HG02588 (cell line): ENCODE results near the gene CLTRN.
"Not testable (repeated sequence)": the region's sequence is repeated elsewhere in the genome, so short reads cannot be mapped to it uniquely, and the experiment has no call there.

Experiments
- ATAC-seq: cut with Tn5 transposase; IDR thresholded peaks from one replicate; pipeline ENCODE4 v1.9.1; 2021; ENCODE audit warnings: mild to moderate bottlenecking, moderate library complexity; ENCODE audit not compliant: unreplicated experiment

Gene CLTRN, protein sequence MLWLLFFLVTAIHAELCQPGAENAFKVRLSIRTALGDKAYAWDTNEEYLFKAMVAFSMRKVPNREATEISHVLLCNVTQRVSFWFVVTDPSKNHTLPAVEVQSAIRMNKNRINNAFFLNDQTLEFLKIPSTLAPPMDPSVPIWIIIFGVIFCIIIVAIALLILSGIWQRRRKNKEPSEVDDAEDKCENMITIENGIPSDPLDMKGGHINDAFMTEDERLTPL

GRCh38 chrX:15664487-15665444, at the start of gene CLTRN:
TSS of gene CLTRN (minus strand) at chrX:15664805. CDS start at chrX:15664775, 30 bp downstream.
- no peak for ATAC-seq

DNA sequence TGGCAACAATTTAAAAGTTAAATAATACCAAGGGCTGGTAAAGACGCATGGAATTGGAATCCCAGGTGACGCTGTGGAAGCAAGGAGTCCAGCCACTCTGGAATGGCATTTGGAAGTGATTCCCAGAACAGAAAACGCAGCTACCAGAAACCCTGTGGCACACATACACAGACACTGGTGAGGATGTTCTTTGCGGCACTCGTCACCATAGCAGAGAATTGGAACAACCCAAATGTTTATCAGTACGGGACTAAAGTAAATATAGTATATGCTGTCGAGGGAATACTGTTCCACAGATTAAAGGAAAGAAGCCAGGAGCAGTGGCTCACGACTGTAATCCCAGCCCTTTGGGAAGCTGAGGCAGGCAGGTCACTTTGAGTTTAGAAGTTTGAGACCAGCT, 39.7 kb upstream of the CLTRN start:
- ATAC-seq, result not testable (repeated sequence)

- not testable (repeated sequence) for ATAC-seq
These were observed 39.2 kb upstream of the CLTRN start for GRCh38 chrX:15703809-15704208.

DNA sequence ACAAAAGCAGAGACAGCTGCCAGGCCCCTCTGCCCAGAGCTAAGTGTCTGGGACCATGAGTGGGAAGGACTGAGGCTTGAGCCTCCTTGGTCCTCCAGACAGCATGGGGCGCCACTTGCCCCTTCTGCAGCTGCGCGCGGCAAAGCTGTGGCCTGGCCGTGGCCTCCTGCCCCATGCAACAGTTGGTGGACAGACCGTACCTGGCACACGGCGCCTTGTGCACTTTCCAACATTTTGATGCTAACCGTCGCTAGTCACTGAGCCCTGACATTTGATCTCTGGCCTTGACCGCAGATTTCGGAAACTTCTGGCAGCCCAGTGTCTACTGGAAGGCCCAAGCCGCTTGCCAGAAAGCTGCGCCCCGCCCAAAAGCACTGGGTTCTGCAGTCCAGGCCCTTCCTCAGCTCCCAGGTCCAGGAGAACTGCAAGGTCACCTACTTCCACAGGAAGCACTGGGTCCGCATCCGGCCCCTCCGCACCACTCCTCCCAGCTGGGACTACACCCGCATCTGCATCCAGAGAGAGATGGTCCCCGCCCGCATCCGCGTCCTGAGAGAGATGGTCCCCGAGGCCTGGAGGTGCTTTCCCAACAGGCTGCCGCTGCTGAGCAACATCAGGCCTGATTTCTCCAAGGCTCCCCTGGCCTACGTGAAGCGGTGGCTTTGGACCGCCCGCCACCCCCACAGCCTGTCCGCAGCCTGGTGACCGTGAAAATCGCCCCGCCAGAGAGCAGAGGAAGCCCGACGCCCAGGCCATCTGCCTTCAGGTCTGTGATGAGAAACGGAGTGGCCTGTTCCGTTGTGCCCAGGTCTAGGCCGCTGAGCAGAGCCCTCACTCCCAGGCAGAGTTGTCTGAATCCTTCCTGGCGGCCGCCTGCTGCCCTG, 38.1 kb upstream of the CLTRN start:
- no peak for ATAC-seq

DNA sequence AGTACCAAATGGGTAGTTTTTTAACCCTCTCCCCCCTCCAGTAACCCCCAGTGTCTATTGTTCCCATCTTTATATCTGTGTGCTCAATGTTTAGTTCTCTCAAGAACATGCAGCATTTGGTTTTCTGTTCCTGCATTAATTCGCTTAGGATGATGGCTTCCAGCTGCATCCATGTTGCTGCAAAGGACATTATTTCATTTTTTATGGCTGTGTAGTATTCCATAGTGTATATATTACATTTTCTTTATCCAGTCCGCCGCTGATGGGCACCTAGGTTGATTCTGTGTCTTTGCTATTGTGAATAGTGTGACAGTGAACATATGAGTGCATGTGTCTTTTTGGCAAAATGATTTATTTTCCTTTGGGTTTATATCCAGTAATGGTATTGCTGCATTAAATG, 31.9 kb upstream of the CLTRN start:
- ATAC-seq, result no peak

DNA sequence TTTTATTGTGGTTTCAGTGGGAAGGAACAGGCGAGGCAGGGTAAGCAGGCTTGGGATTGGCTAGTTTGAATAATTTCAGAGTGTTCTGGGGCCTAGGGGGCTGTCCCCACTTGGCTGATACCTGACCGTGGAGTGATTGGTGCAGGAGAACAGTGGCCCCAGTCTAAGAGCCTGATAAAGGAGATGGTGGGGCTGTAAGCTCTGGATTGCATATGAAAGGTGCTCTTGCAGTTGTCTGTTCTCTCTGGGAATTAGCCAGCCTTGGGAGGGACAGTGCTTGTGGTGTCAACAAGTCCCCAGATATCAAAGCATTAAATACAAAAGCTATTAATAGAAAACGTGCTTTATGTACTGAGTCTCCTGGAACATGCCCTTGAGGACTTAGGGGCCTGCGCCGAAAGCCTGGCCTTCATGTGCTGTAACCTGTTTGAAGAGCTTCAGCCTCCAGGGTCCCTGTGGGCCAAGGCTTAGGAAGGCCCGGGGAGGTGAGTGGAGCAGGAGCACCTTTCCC, 30.4 kb upstream of the CLTRN start:
- ATAC-seq, result no peak

DNA sequence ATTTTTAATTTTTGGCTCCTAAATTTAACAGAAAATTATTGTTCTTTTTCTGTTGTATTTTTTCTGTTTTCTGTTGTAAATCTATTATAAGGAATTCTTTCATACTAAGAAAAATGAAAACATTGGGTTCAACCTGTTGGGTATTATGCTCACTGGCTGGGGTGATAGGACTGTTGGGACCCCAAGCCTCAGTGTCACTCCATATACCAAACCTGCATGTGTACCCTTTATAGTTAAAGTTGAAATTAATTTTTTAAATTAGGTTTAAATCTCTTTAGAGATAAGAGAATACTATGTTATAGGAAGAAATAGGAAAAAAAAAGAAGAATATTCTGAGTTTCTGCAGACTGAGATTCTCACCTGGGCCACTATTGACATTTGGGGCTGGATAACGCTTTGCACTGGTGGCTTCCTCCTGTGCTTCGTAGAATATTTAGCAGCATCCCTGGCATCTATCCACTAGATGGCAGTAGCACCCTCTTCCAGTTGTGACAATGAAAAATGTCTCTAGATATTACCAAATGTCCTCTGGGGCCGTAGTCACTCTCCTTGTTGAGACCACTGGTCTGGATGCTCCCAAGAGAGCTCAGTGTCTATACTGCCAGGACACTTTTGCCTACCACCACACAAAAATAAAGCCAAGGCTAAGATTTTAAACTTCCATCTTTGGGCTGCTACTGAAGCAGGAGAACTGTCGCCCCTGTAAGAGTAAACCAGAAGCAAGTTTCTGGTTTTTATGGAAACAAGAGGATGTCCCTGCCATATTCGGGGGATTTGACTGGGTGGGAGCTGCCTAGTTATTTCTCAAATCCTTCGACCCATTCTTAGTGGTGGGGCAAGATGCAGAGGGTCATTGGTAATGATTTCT, 22.4 kb upstream of the CLTRN start:
- peak; percentile 55 for ATAC-seq

DNA sequence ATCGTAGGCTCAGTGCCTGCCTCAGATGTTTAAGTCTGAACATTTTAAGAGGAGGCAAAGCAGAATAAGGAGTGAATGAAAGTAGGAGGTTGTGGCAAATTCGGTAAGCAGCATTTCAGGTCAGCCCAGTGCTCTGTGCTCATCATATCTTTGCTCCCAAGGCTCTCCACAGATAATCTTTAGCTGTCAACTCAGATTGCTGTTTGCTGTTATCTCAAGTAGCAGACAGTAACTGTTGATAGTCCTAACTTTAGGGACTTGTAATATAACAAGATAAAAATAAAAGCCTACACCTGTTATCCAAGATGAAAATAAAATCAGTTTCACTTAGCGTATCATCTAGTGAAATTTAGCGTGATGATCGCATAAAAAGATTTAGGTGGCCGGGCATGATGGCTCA, 18.6 kb upstream of the CLTRN start:
- ATAC-seq, result no peak

DNA sequence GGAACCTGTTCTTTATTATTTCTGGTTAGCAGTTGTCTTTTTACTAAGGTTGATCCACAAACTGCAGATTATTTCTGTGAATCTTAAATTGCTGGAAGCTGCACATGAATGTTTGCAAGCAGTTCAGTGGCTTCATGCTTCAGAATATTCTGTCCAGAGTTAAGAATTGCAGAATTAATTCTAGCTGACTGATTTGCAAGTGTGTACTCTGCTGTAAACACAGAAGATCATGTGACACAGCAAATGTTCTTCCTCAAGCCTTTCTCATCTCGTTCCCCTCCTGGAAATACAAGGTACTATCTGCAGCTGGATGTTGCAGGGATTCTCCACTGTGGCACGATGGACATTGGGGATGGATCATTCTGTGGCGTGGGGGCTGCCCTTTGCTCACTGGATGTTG, 16.8 kb upstream of the CLTRN start:
- no peak for ATAC-seq

DNA sequence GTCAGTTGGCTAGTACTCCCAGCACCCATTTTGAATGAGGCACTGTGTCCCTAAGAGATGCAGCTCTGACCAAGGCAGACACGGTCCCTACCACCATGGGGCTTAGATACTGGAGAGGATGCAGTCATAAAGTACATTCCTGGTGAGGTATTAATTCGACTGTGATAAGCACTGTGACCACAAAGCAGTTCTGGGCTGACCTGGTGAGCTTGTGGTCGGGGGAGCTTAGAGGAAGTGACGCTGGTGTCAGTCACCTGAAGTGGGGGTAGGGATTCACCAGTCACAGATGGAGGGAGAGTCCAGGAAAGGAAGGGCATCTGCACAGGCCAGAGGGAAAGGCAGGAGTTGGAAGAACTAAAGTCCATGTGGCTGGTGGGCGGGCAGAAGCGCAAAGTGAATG, 15.8 kb upstream of the CLTRN start:
- no peak for ATAC-seq

- no peak for ATAC-seq
These were observed 14.6 kb upstream of the CLTRN start for GRCh38 chrX:15679246-15679645.

DNA sequence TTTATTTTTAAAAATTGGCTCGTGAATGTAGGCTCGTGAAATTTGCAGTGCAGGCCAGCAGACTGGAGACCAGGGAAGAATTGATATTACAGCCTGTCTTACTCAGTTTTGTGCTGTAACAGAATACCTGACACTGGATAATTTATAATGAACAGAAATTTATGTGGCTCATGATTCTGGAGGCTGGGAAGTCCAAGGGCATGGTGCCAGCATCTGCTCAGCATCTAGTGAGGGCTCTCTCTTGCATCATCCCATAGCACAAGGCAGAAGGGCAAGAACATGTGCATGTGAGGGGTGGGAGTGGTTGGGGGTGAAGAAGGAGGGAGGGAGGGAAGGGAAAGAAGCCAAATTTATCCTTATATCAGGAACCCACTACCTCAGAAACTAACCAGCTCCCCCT, 13.7 kb upstream of the CLTRN start:
- no peak for ATAC-seq

DNA sequence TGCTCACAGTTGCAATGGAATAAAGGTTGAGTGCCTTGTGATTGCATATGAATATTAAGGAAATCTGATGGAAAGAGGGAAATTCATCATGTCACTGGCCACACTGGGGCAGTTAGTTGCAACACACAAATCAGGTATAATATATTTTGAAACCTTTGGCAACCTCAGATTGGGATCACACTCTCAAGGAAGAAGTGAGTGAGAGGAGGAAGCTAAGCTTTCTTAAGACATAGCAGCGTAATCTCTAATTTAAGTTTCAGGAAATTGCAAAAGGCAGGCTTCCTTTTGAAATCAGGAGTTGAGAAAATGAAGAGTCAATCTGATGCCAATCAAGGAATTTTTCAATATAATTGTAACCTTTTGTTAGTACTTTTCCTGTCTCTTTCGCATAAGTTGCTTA, 12.3 kb upstream of the CLTRN start:
- no peak for ATAC-seq

DNA sequence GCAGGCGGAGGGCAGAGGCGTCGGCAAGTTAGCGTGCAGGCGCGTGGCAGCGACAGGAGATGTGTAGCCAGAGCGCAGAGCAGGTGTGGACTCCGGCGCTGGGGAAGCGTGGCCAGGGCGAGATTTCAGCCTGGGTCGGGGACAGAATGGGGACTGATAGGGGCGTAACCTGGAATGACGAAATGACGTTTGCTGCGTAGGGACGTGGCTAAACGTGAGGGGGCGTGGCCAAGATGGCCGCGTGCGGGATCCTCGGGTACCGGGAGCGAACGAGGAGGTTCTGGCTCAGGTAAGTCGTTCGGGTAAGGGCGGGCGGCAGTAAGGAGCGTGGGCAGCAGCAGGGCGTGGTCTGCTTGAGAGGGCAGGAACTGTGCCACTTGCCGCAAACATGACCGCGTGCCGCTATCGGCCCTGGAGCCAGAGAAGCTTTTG, 10.9 kb upstream of the CLTRN start:
- ATAC-seq, result peak; percentile 65

DNA sequence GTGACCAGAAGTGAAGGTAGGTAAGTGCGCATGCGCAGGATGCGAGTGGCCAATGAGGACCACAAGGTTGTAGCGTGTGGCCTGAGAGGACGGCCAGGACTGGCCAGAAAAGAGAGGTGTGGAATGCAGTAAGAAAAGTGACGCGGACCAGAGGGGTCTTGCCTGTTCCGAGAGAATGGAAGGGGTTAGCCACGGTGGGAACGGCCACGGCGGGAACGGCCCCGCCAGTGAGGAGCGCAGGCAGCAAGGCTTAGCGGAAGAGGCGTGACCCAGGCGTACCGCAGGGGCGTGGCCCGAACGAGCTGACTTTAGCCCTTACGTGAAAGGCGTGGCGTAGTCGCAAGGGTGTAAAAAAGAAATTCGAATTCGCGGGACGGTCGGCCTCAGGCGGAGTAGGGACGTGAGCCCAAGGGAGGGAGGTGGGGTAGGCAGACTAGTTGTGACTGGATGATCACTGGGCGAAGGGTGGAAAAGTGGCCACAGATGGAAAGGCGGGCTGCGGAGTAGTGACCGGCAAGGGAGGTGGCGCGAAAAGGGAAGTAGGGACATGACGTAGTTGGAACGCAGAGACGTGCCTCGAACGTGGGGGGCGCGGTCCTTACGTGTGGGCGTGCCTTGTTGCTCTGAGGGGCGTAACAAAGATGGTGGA, 10.4 kb upstream of the CLTRN start:
- peak; percentile 82 for ATAC-seq

- ATAC-seq, result no peak
These were observed 9.9 kb upstream of the CLTRN start for GRCh38 chrX:15674514-15674840.

- ATAC-seq, result no peak
These were observed 9.4 kb upstream of the CLTRN start for GRCh38 chrX:15673970-15674369.

- no peak for ATAC-seq
These were observed 8.3 kb upstream of the CLTRN start for GRCh38 chrX:15672881-15673280.

DNA sequence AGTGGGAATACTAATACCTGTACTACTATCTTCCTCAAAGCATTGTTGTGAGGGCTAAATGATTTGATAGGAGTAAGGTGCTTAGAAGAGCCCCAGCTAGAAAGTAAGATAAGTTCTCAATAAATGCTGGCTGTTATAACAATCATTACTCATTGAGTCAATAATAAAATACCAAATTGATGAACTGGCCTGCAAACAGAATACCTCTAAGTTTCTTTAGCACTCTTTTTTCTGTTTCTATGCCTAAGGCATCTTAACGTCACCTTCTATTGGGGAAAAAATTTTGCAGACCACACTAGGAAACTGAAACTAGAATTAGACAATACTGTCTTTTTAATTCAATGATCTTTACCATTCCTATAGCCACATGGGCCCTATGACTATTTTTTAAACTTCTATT, 1.2 kb downstream of the CLTRN start:
- ATAC-seq, result no peak

GRCh38 chrX:15654804-15655203, 9.8 kb downstream of the CLTRN start:
- ATAC-seq, result not testable (repeated sequence)
